GM18873 (cell line): ENCODE results near the gene ZFR2.
"Not testable (repeated sequence)": the region's sequence is repeated elsewhere in the genome, so short reads cannot be mapped to it uniquely, and the experiment has no call there.

Experiments used
- ATAC-seq: cut with Tn5 transposase; IDR thresholded peaks from one replicate; pipeline ENCODE4 v1.9.1; 2021; ENCODE audit warnings: mild to moderate bottlenecking, moderate library complexity, moderate number of reproducible peaks; ENCODE audit not compliant: unreplicated experiment, low FRiP score

ZFR2 gene

DNA sequence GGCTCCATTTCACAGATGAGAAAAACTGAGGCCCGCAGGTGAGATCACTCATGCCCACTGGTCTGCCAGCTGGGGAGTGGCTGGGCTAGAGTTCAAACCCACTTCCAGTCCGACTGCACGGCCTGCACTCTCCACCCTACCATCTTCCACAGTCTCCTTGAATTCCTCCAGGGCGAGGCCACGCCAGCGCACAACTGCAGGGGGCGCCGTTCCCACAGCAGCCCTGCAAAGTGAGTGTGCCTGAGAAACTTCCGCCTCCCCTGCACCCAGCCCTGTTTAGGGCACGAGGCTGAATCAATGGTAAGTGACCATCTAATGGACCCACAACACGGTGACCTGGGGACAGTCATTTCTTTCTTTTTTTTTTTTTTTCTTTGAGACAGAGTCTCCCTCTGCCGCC lies 10.8 kb upstream of the ZFR2 start:
- ATAC-seq = no peak

DNA sequence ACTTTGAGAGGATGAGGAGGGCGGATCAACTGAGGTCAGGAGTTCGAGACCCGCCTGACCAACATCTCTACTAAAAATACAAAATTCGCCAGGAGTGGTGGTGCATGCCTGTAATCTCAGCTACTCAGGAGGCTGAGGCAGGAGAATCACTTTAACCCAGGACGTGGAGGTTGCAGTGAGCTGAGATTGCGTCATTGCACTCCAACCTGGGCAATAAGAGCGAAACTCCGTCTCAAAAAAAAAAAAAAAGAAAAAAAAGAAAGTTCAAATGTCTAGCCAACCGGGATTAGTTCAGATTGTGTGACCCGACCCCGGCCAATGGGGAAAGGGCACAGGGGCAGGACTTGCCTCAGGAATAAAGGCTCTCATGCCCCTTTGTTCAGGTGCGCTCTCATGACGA lies 5.9 kb upstream of the ZFR2 start:
- ATAC-seq = not testable (repeated sequence)

GRCh38 chr19:3873151-3873550 lies 4.3 kb upstream of the ZFR2 start:
- no peak for ATAC-seq

DNA sequence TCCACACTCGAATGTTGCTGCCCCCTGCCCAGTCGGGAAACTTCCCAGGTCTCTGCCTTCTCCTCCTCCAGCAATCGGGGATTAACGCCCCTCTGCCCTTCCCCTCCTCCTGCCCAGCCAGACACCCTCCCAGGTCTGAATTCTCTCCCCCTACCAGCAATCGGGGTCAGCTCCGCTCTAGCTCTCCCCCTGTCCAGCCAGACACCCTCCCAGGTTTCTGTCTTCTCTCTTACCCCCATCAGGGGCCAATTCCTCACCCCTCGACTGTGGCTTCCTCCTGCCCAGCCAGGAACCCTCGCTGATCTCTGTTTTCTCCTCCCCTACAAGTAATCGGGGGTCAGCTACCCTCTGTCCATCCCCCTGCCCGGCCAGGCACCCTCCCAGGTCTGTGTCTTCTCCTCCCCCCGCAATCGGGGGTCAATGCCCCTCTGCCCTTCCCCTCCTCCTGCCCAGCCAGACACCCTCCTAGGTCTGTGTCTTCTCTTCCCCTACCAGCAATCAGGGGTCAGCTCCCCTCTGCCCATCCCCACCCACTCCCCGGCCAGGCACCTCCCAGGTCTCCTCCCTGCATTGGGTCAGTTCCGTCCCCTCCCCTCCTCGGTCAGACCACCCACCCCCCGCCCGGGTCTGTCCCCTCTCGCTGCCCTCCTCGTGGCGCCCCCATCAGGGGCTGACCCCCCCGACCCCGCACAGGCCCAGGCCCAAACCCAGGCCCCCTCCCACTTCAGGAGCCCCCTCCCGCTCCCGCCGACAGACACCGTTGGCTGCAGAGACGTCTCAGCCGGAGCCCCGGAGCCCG lies 668 bp downstream of the ZFR2 start:
- no peak for ATAC-seq

- ATAC-seq = no peak
Measured at GRCh38 chr19:3866910-3867638, 1.8 kb downstream of the ZFR2 start.

DNA sequence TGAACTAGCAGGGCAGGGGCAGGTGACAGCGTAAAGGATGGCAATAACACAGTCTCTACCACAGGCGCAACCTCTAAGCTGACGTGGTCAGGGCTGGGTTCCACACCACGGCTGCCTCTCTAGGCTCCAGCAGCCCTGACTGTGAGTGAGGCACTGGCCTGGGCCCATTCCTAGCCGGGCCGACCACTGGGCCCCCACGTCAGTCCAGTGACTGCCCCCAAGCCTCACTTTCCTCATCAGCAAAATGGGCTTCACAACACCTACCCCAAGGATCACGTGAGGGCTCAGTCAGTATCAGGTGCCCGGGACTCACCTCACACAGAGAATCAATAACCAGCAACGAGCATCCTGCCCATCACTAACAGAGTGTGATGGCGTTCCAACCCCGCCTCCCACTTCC lies 5.2 kb downstream of the ZFR2 start:
- no peak for ATAC-seq

DNA sequence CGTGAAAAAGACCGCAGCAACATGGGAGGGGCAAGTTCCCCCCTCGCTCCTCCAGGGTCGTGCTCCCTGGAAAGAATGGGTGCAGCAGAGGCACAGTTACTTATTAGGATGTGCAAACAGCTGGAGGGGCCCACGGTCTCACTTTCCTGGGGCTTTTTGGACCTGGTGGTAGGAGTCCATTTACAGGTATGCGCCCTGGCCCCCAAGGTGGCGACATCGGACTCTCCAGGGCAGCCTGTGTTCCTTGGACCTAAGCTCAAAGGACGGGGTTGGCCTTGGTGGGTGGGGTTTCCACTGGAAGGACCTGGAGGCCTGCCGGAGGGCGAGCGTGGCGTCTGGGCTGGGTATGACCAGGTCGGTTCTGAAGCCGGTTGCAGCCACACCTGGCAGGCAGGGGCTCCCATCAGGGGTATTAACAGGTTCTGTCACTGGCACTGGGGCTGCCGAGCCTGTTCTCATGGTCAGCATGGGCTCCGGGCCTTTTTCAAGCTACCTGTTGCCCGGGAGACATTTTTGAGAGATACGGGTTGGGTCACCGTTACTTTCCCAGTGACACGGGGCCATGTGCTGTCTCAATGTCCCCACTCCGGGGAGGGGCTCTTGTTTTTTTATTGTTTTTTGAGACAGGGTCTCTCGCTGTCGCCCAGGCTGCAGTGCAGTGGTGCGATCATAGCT lies 5.9 kb downstream of the ZFR2 start:
- no peak for ATAC-seq

GRCh38 chr19:3860499-3860898 lies 8.3 kb downstream of the ZFR2 start:
- ATAC-seq = no peak

DNA sequence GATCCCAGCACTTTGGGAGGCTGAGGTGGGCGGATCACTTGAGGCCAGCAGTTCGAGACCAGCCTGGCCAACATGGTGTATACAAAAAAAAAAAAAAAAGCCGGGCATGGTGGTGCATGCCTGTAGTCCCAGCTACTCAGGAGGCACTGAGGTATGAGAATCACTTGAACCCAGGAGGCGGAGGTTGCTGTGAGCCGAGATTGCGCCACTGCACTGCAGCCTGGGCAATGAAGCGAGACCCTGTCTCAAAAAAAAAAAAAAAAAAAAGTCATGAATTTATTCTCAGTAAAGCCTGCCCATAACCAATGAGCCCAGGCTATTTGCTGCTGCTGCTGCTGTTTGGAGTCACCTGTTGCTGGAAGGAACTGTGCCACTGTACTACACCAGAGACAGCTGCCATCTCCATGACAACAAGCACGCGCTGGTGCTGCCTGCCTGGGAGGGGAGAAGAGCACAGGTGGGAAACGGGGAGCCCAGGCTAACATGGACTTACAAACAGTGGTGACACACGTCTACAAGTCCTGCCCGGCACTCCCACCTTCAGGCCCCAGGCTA lies 11.3 kb downstream of the ZFR2 start:
- no peak for ATAC-seq

GRCh38 chr19:3855320-3855719 lies 13.5 kb downstream of the ZFR2 start:
- ATAC-seq = no peak

DNA sequence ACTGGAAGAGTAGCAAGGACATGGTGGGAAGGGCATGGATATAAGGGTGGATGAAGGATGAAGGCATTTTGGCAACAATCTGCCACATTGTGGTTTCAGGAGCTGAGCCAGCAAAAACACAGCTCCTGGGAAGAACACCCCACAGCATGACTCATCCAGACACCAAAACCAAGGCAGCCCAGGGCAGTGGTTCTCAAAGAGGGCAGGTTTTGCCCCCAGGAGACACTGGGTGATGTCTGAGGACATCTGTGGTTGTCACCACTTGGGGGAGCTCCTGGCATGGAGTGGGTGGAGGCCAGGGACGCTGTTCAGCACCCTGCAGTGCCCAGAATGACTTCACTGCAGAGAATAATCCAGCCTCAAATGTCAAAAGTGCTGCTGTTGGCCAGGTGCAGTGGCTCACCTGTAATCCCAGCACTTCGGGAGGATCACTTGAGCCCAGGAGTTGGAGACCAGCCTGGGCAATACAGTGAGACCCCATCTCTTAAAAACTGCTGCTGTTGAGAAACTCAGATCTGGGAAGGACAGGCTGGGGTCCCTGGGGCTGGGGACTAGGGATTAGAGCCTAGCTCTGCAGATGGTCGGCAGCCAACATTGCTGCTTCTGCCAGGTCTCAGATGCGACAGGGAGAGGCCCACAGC lies 16.1 kb downstream of the ZFR2 start:
- no peak for ATAC-seq

GRCh38 chr19:3852177-3852511 lies 16.7 kb downstream of the ZFR2 start:
- no peak for ATAC-seq

GRCh38 chr19:3851254-3852176 lies 17.3 kb downstream of the ZFR2 start:
- no peak for ATAC-seq

GRCh38 chr19:3850320-3850972 lies 18.4 kb downstream of the ZFR2 start:
- no peak for ATAC-seq

DNA sequence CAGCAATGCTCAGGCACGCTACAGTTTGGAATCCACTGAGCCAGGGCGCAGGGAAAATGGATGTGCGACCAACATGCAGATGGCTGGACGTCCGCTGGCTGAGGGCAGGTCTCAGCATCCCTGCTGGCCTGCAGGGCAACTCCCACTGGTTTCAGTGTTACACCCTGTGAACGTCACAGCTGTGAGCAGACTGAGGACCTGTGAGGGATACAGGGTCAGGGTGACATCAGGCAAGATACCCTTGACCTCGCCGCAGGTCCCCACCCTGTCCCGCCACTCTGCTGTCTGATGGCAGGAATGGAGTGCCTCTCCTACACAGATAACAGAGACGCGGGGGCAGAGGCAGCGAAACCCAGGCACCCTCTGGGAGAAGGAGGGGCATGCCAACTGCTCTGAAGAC lies 19.1 kb downstream of the ZFR2 start:
- ATAC-seq = no peak

- ATAC-seq = no peak
Measured at GRCh38 chr19:3849092-3849491, 19.7 kb downstream of the ZFR2 start.

GRCh38 chr19:3844596-3844995 lies 24.2 kb downstream of the ZFR2 start:
- no peak for ATAC-seq

- ATAC-seq = no peak
Measured at GRCh38 chr19:3842948-3843347, 25.9 kb downstream of the ZFR2 start.

DNA sequence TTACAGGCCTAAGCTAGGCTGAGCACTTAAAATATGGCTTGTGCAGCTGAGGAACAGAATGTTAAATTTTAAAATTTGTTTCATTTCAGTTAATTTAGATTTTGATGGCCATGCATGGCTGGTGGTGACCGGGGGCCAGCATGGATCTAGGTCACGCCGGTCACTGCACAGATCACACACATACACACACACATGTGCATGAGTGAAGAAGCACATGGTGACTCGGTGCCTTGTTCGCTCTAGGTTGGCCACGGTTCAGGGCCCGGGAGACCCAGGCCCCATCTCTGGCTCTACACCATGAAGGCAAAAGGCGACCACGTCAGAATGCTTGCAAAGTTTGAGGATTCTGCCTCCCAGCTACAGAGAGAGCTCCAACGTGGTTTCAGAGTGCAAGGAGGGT lies 28.0 kb downstream of the ZFR2 start:
- no peak for ATAC-seq
